WTC11 (cell line): ENCODE measurements around the gene RIBC1.

Experiments used
- CBFB ChIP-seq: sonication (generic); formaldehyde crosslinking; IDR thresholded peaks from 2 replicates; pipeline ENCODE4 v1.8.1; 2022; ENCODE audit warnings: mild to moderate bottlenecking, low read depth, missing genetic modification reagents
- CREB1 ChIP-seq: sonication (generic); formaldehyde crosslinking; IDR thresholded peaks from 2 replicates; pipeline ENCODE4 v1.8.0; 2023; ENCODE audit warnings: mild to moderate bottlenecking, missing genetic modification reagents
- CTCF ChIP-seq: fragments of 200-600 bp; IDR thresholded peaks from 2 replicates; pipeline ENCODE4 v1.8.0; 2022; ENCODE audit warnings: antibody characterized with exemption
- ELF4 ChIP-seq: sonication (generic); formaldehyde crosslinking; IDR thresholded peaks from 2 replicates; pipeline ENCODE4 v1.8.1; 2022; ENCODE audit warnings: low read depth, mild to moderate bottlenecking, moderate library complexity, missing genetic modification reagents
- ERG ChIP-seq: fragments of 250-450 bp; sonication (Bioruptor Pico); IDR thresholded peaks from 2 replicates; pipeline ENCODE4 v1.8.0; 2021; ENCODE audit warnings: mild to moderate bottlenecking
- GABPB1 ChIP-seq: sonication (generic); formaldehyde crosslinking; IDR thresholded peaks from 2 replicates; pipeline ENCODE4 v1.8.1; 2023; ENCODE audit warnings: mild to moderate bottlenecking, missing genetic modification reagents
- GRHL2 ChIP-seq: fragments of 250-450 bp; sonication (Bioruptor Pico); IDR thresholded peaks from 2 replicates; pipeline ENCODE4 v1.8.0; 2022; ENCODE audit warnings: mild to moderate bottlenecking, moderate library complexity; ENCODE audit not compliant: insufficient replicate concordance, severe bottlenecking
- IRF2 ChIP-seq: sonication (generic); formaldehyde crosslinking; IDR thresholded peaks from 2 replicates; pipeline ENCODE4 v1.8.0; 2022; ENCODE audit warnings: low read depth, missing genetic modification reagents, borderline replicate concordance
- TEAD4 ChIP-seq: sonication (generic); formaldehyde crosslinking; IDR thresholded peaks from 2 replicates; pipeline ENCODE4 v1.8.0; 2022; ENCODE audit warnings: mild to moderate bottlenecking, missing genetic modification reagents
- ZBTB43 ChIP-seq: sonication (generic); formaldehyde crosslinking; IDR thresholded peaks from 2 replicates; pipeline ENCODE4 v1.8.1; 2023; ENCODE audit warnings: mild to moderate bottlenecking, missing genetic modification reagents
- ZNF416 ChIP-seq: fragments of 250-450 bp; sonication (Bioruptor Pico); IDR thresholded peaks from 2 replicates; pipeline ENCODE4 v1.9.0; 2021; ENCODE audit warnings: mild to moderate bottlenecking, inconsistent platforms
- TF ChIP-seq, protein P1 (sequence below): sonication (generic); formaldehyde crosslinking; conservative IDR thresholded peaks from 2 replicates; pipeline ENCODE4 v1.8.1; 2023; ENCODE audit warnings: mild to moderate bottlenecking, low read depth, missing genetic modification reagents, moderate library complexity
- TF ChIP-seq, protein P2 (sequence below): sonication (generic); formaldehyde crosslinking; IDR thresholded peaks from 2 replicates; pipeline ENCODE4 v1.8.0; 2022; ENCODE audit warnings: mild to moderate bottlenecking, missing genetic modification reagents
- TF ChIP-seq, protein P3 (sequence below): sonication (generic); formaldehyde crosslinking; IDR thresholded peaks from 2 replicates; pipeline ENCODE4 v1.8.1; 2023; ENCODE audit warnings: mild to moderate bottlenecking, missing genetic modification reagents

- TF ChIP-seq GABPB1 (CRISPR knock-in tag): no peak
- TF ChIP-seq CBFB (CRISPR knock-in tag): no peak
- TF ChIP-seq, protein P1, sequence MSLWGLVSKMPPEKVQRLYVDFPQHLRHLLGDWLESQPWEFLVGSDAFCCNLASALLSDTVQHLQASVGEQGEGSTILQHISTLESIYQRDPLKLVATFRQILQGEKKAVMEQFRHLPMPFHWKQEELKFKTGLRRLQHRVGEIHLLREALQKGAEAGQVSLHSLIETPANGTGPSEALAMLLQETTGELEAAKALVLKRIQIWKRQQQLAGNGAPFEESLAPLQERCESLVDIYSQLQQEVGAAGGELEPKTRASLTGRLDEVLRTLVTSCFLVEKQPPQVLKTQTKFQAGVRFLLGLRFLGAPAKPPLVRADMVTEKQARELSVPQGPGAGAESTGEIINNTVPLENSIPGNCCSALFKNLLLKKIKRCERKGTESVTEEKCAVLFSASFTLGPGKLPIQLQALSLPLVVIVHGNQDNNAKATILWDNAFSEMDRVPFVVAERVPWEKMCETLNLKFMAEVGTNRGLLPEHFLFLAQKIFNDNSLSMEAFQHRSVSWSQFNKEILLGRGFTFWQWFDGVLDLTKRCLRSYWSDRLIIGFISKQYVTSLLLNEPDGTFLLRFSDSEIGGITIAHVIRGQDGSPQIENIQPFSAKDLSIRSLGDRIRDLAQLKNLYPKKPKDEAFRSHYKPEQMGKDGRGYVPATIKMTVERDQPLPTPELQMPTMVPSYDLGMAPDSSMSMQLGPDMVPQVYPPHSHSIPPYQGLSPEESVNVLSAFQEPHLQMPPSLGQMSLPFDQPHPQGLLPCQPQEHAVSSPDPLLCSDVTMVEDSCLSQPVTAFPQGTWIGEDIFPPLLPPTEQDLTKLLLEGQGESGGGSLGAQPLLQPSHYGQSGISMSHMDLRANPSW (CRISPR knock-in tag): no peak
- TF ChIP-seq, protein P2, sequence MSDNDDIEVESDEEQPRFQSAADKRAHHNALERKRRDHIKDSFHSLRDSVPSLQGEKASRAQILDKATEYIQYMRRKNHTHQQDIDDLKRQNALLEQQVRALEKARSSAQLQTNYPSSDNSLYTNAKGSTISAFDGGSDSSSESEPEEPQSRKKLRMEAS (CRISPR knock-in tag): no peak
- no peak for TF ChIP-seq CTCF
- TF ChIP-seq ELF4: no peak
- no peak for TF ChIP-seq ZNF416 (CRISPR knock-in tag)
- TF ChIP-seq, protein P3, sequence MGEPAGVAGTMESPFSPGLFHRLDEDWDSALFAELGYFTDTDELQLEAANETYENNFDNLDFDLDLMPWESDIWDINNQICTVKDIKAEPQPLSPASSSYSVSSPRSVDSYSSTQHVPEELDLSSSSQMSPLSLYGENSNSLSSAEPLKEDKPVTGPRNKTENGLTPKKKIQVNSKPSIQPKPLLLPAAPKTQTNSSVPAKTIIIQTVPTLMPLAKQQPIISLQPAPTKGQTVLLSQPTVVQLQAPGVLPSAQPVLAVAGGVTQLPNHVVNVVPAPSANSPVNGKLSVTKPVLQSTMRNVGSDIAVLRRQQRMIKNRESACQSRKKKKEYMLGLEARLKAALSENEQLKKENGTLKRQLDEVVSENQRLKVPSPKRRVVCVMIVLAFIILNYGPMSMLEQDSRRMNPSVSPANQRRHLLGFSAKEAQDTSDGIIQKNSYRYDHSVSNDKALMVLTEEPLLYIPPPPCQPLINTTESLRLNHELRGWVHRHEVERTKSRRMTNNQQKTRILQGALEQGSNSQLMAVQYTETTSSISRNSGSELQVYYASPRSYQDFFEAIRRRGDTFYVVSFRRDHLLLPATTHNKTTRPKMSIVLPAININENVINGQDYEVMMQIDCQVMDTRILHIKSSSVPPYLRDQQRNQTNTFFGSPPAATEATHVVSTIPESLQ (CRISPR knock-in tag): no peak
- no peak for TF ChIP-seq IRF2
- TF ChIP-seq GRHL2 (CRISPR knock-in tag): no peak
- TF ChIP-seq ZBTB43: no peak
- TF ChIP-seq CREB1 (CRISPR knock-in tag): no peak
- TF ChIP-seq ERG (CRISPR knock-in tag): no peak
- no peak for TF ChIP-seq TEAD4
Observed at GRCh38 chrX:53438174-53438831, 15.6 kb downstream of the RIBC1 start.
